Measurements from ENCODE around the gene USP32.

The USP32 gene

GRCh38 chr17:60301649-60302048, 90.3 kb downstream of the USP32 start:
- DNase-seq (ENCODE audit: low read depth in 2 of 3, low spot score in 1 of 3): no peak

- no peak for DNase-seq (ENCODE audit: low read depth in 2 of 3, low spot score in 1 of 3)
Measured at GRCh38 chr17:60300949-60301348, 91.0 kb downstream of the USP32 start.

GRCh38 chr17:60300011-60300410, 91.9 kb downstream of the USP32 start:
- no peak for DNase-seq (ENCODE audit: low read depth in 2 of 3, low spot score in 1 of 3)

- DNase-seq (ENCODE audit: low read depth in 2 of 3, low spot score in 1 of 3): no peak
Measured at GRCh38 chr17:60297760-60298401, 94.1 kb downstream of the USP32 start.

- DNase-seq (ENCODE audit: low read depth in 2 of 3, low spot score in 1 of 3): no peak
Measured at GRCh38 chr17:60296177-60296576, 95.8 kb downstream of the USP32 start.

- DNase-seq (ENCODE audit: low read depth in 2 of 3, low spot score in 1 of 3): no peak
Measured at GRCh38 chr17:60293580-60294335, 98.2 kb downstream of the USP32 start.

- DNase-seq (ENCODE audit: low read depth in 2 of 3, low spot score in 1 of 3): no peak
Measured at GRCh38 chr17:60292697-60293096, 99.2 kb downstream of the USP32 start.

- no peak for DNase-seq (ENCODE audit: low read depth in 2 of 3, low spot score in 1 of 3)
Measured at GRCh38 chr17:60284709-60285108, 107.2 kb downstream of the USP32 start.

- DNase-seq (ENCODE audit: low read depth in 2 of 3, low spot score in 1 of 3): no peak
Measured at GRCh38 chr17:60283816-60284215, 108.1 kb downstream of the USP32 start.

- no peak for DNase-seq (ENCODE audit: low read depth in 2 of 3, low spot score in 1 of 3)
Measured at GRCh38 chr17:60280673-60281072, 111.3 kb downstream of the USP32 start.

- no peak for DNase-seq (ENCODE audit: low read depth in 2 of 3, low spot score in 1 of 3)
Measured at GRCh38 chr17:60278237-60278636, 113.7 kb downstream of the USP32 start.

GRCh38 chr17:60277258-60277657, 114.7 kb downstream of the USP32 start:
- no peak for DNase-seq (ENCODE audit: low read depth in 2 of 3, low spot score in 1 of 3)

- DNase-seq (ENCODE audit: low read depth in 2 of 3, low spot score in 1 of 3): no peak
Measured at GRCh38 chr17:60269417-60269816, 122.5 kb downstream of the USP32 start.

- no peak for DNase-seq (ENCODE audit: low read depth in 2 of 3, low spot score in 1 of 3)
Measured at GRCh38 chr17:60260540-60260939, 131.4 kb downstream of the USP32 start.

GRCh38 chr17:60258313-60258712, 133.6 kb downstream of the USP32 start:
- DNase-seq (ENCODE audit: low read depth in 2 of 3, low spot score in 1 of 3): no peak

- no peak for DNase-seq (ENCODE audit: low read depth in 2 of 3, low spot score in 1 of 3)
Measured at GRCh38 chr17:60256174-60256573, 135.8 kb downstream of the USP32 start.

- DNase-seq (ENCODE audit: low read depth in 2 of 3, low spot score in 1 of 3): no peak
Measured at GRCh38 chr17:60253048-60253447, 138.9 kb downstream of the USP32 start.

GRCh38 chr17:60252459-60252858, 139.5 kb downstream of the USP32 start:
- no peak for DNase-seq (ENCODE audit: low read depth in 2 of 3, low spot score in 1 of 3)

GRCh38 chr17:60249290-60249826, 142.6 kb downstream of the USP32 start:
- no peak for DNase-seq (ENCODE audit: low read depth in 2 of 3, low spot score in 1 of 3)

GRCh38 chr17:60248618-60249289, 143.2 kb downstream of the USP32 start:
- DNase-seq (ENCODE audit: low read depth in 2 of 3, low spot score in 1 of 3): no peak

- DNase-seq (ENCODE audit: low read depth in 2 of 3, low spot score in 1 of 3): no peak
Measured at GRCh38 chr17:60247836-60248461, 144.0 kb downstream of the USP32 start.

- no peak for DNase-seq (ENCODE audit: low read depth in 2 of 3, low spot score in 1 of 3)
Measured at GRCh38 chr17:60244656-60245055, 147.3 kb downstream of the USP32 start.
